NCI-H2196 treated with DMSO at 0.1 percent for 48 hours (cell line): Measurements from ENCODE around the gene ASB7.
A peak's percentile ranks its signal among the peaks of the same experiment; 100 is the strongest.

Experiments used
- DNase-seq: peaks from one replicate; lab custom pipeline; 2025; ENCODE audit not compliant: unreplicated experiment; lab: John Stamatoyannopoulos, UW

The ASB7 gene

DNA sequence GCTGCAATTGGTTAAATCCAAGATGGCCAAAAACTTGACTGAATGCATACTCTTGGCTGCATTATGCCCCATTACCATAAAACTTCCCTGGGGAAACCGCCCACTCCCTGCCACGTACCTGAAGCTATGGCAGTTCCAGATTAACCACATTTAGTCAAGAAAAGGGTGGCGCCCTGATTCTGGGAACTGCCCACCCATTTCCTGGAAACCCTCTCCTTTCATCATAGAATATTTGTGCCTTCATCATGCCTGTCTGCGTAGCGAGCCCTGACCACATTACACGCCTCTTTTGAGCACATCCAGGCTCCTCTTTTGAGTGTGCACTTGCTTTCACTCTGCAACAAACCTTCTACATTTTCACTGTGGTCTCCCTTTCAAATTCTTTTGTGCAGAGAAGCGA, 5.6 kb upstream of the ASB7 start:
- no peak for DNase-seq

DNA sequence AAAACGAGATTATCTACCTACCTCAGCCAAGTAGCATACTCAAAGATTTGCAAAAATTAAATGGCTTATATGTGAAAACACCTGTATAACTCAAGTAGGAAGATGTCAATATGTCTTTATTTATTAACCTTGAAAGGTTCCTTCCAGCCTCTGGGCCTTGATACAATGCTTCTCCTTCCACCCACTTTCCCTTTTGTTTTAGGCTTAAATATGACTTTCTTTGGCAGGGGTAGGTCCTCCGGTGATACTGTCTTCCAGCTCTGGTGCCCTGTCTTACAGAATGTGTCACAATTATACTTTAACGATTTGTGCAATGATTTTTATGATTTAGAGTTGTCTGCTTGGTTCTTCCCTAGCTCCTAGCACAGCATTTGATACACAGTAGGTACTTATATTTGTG, 4.5 kb upstream of the ASB7 start:
- no peak for DNase-seq

DNA sequence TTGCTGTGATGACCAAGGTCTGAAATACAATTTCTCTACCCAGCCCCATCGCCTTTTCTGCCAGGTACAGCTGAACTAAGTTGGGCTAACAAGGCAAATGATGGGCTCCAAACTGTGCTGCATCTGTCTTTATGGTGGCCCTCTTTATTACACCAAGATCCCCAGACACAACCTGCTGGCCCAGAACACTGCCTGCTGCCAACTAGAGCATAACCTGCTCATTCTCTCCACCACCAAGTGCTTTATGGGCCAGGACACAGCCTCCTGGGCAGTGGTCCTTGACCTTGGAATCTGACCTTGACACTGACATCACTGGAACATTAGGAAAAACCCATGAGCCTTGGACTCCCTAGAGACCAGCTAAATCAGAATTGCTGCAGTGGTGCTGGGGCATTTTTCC, 3.7 kb upstream of the ASB7 start:
- DNase-seq, result no peak

DNA sequence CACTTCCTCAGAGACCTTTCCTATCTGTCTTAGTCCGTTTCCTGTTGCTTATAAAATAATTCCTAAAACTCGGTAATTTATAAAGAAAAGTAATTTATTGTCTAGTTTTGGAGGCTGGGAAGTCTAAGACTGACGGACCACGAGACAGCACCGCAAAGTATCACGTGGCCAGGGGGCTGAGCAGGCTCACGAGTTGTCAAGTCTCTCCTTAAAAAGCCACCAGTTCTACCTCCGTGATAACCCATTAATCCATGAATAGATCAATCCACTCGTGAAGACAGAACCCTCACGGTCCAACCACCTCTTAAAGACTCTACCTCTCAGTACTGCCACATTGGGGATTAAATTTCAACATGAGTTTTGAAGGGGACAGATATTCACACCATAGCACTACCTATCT, 1.2 kb upstream of the ASB7 start:
- no peak for DNase-seq

DNA sequence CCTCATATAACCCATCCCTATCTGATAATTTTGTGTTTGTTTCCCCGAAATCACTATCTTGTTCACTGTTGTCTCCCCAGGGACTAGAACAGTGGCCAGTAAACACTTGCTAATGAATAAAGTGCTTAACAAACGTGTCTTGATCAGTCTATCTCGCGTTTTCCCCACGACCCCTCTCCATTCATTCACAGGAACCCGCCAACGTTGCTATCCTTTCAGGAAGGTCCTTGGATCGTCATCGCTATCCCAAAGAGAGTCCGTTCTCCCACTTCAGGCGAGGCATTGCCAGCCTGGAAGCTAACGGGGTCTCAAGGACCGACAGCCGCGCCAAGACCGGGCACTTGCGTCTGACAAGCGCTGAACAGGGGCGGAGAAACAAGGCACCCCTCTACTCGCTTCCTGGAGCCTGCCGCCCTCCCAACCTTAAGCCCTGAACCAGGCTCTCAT, 749 bp upstream of the ASB7 start:
- DNase-seq, result no peak

DNA sequence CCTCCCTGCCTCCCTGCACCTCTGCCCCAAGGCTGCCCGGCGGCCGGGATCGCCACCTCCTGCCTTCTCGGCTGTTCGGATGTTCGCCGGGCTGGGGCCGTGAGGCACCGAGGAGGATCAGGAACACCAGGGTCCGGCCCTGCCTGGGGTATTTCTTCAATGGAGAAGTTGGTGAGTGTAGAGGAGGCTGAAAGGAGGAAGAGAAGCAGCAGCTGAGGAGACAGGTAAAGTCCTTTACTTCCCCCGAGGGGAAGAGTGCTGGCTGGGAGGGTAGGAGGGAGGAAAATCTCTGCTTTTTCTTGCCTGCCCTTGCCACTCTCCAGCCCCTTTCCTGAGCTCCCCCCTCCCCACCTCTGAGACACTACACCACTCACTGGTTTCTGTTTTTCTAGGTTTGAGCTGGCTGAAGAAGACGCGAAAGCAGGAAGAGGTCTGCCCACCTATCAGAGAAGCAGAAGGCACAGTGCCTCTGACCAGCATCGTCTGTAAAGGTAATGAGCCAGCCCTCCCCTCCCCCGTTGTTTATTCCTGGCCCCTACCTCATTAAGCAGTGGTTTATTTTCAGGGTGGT, 519 bp downstream of the ASB7 start:
- no peak for DNase-seq

DNA sequence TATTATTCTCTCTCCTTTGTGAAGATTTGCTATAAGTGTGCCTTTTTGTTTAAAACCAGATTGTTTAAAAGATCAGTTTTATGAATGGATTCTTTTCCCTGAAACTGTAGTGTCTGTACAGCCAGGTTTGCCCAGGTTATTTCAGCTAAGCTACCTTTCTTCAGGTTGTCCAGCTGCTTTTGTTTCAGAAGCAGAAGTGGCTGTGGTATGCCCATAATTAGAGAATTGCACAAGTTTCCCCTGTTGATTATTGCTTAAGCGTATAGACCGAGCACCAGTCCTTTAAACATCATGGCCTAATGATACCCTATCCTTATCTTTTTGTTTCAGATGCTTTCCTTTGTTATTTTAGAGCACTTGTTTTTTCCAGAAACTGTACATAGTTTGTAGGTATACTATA, 10.2 kb downstream of the ASB7 start:
- DNase-seq, result no peak

DNA sequence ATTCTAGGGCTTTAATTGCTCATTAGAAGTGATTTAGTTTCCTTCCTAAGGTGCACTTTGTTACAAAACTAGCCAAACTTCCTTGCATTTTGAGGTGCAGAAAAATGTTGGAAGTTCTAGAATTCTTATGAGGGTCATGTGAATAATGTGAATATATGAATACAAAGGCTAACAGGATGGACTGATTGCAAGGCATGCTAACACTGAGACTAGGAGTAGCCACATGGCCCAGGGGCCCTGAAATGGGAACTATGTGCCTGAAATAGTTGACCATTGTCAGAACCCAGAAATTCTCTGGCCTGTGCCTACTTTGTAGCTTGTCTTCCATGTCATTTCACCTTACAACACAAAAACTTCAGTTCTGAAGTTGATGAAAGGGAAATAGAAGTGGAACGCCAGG, 10.8 kb downstream of the ASB7 start:
- DNase-seq, result no peak

DNA sequence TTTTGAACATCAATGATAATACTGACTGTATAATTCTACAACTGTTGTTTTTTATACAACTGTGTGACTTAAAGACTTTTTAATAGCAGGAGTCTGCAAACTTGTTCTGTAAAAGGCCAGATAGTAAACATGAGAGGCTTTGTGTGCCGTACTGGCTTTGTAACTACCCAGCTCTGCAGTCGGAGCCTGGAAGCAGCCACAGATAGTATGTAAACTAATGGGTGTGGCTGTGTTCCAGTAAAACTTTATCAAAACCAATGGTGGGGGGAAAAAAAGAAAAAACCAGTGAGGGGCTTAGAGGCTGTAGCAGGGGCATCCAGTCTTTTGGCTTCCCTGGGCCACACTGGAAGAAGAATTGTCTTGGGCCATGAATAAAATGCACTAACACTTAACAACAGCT, 11.9 kb downstream of the ASB7 start:
- DNase-seq, result no peak

DNA sequence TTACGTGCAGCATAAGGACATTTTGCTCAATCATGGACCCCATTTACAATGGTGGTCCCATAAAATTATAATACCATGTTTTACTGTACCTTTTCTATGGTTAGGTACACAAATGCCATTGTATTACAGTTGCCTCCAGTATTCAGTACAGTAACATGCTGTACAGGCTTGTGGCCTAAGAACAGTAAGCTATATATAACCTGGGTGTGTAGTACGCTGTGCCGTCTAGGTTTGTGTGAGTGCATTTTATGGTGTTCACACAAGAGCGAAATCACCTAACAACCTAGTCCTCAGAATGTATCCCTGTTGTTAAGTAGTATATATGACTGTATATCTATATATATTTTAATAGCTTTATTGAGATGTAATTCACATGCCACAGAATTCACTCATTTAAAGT, 12.5 kb downstream of the ASB7 start:
- no peak for DNase-seq

DNA sequence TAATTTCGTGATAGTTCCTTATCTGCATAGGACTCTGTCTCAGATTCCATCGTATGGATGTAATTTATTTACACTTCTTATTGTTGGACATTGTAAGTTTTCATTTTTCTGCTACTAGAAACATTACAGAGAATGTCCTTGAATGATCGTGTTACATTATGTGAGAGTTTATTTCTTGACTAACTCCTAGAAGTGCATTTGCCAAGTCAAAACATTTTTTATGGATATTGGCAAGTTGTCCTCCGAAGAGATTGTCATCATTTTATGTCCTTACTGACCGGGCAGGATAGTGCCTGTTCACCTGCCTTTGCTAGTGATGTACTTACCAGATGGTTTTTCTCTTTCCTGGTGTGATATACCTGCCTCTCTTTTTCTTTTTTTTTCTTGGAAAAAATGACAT, 13.4 kb downstream of the ASB7 start:
- DNase-seq, result no peak

DNA sequence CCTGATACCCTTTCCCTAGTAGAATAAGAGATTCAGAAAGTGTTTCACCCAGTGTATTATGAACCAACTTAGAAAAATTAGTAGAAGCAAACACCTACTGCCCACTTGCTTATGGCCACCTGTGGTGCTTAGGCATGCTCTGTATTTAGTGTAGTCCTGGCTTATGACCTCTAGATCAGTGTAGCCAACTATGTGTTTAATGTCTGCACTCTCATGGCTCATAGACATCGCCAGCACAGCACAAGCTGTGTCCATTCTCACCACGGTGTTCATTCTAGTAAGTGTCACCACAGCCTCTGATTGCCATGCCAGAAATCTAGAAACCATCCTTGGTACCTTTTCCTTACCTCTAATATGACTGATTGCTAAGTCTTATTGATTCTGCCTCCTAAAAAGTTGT, 14.3 kb downstream of the ASB7 start:
- no peak for DNase-seq

DNA sequence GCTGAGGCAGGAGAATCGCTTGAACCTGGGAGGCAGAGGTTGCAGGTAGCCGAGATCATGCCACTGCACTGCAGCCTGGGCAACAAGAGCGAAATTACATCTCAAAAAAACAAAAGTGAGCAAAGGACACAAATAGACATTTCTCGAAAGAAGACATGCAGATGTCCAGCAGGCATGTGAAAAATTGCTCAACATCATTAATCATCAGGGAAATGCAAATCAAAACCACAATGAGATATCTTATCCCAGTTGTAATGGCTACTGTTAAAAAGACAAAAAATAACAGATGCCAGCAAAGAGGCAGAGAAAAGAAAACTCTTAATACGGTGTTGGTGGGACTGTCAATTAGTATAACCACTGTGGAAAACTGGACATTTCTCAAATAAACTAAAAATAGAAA, 20.9 kb downstream of the ASB7 start:
- no peak for DNase-seq

DNA sequence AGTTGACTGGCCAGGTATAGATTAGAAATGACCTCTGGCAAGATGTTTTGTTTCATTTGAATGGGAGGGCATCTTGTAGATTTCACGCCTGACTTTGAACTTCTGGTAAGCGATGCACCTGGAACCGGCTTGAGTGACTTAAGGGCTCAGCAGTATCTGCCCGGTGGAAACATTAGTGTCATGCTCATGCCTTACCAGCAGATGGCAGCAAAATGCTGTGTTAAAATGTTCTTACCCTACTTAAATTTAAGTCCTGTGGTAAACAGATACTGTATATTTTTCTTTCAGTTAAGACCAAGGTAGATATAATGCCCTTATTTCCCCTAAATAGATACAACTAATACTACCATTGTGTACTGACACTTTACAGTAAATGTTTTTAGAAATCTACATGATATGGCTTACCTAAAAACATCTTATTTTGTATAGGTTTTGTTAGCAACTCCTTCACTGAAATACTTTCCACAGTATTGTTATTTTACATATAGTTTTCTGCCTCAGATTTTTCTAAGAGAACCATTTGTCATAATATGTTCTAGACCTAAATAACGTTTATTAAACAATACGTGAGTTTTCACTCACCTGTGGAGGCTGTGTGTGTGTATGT, 25.5 kb downstream of the ASB7 start:
- DNase-seq, result peak; percentile 12

DNA sequence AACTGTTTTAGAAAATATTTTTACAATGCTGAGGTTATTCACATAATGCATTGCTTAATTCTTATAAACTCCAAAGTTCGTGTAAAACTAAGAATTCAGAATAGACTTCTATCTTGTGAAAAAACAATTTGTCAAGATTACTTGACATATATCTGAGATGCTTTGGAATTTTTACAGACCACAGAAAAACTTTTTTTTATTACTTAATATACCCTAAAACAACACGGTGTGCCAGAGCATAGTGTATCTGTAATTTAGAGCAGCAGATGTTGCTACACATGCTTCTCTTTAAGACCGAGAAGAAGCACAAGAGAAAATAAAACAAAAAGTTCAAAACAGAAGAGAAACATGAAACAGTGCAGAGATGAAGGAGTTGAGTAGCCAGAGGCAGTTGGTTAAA, 26.4 kb downstream of the ASB7 start:
- DNase-seq, result no peak

DNA sequence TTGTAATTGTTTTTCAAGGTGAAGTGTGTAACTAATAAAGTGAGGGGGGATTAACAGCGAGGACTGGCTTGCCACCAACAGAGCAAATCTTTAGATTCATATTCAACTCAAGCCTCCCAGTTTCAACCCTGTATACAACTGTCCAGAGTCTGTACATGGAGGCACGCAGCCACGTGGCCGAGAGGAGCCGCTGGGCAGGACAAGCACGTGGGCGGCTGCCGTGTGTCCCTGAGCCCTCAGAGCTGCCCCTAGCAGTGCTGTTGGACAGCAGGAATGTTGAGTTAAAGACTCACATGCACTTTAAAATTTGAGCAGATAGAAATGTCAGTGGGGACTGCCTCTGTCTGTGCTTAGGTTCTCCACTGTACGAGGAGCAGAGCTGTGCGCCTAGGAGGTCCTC, 29.4 kb downstream of the ASB7 start:
- no peak for DNase-seq

DNA sequence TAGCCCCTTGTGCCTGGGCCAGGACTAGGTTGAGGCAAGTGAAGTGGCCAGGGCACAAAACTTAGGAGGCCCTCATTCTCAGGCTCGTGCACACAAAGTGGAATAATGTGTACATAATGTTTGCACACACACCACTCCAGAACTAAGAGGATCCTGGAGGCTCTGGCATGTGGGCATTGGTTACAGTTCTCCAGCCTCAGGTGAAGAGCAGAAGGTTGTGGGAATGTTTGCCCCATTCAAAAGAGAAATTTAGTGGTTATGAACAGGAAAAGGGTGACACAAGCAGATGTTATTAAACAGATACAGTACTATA, 31.3 kb downstream of the ASB7 start:
- DNase-seq, result no peak

DNA sequence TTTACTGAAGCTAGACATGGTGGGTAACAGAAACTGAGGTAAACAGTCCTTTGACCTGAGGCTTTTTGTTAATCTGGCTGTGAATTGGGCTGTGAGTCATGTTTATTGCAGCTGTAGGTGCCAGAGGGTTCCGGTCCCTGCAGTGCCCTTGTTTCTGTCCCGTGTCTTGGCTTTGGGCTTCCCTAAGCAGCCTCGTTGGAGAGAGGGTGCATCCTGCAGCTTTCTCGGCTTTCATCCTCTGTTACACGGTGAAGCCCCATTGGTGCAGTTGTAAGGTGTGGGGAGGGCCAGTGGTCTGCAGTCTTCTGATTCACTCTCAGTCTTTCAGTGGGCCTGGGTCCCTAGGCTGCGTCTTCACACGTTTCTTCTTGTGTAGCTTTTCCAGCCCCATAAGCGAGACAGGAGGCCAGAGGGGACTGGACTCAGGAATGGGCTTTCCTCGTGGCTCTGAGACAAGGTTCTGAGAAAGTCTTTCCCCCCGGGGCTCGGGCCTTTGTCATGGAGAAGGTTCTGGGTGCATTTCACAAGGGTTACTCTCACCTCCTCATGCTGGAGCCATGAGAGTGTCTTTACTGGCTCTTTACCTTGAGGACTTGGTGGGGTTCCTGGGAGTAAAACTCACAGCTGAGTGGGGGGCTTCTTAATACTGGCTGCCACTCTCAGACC, 33.1 kb downstream of the ASB7 start:
- DNase-seq, result no peak

DNA sequence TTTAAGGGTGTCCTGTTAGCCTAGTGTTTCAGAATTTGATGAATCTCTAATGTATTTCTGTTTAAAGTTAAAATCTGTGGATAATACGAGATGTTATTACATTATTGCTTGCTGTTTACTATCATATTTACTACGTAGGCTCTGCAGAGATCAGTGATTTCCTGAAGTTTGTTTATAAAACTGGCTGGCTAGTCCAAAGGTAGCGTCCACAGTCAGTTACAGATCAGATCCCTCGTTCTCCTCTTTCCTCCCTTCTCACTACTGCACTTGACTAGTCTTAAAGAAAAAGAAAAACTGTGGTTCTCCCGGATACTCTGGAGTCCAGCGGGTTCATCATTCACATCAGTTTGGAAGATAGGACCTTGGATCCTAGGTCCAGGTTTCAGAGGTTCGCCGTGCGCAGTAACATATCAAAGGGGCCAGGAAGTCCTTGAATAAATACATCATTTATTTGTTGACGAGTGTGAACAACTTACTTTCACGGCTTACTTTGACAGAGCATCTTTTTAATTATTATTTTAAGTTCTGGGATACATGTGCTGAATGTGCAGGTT, 35.9 kb downstream of the ASB7 start:
- no peak for DNase-seq

DNA sequence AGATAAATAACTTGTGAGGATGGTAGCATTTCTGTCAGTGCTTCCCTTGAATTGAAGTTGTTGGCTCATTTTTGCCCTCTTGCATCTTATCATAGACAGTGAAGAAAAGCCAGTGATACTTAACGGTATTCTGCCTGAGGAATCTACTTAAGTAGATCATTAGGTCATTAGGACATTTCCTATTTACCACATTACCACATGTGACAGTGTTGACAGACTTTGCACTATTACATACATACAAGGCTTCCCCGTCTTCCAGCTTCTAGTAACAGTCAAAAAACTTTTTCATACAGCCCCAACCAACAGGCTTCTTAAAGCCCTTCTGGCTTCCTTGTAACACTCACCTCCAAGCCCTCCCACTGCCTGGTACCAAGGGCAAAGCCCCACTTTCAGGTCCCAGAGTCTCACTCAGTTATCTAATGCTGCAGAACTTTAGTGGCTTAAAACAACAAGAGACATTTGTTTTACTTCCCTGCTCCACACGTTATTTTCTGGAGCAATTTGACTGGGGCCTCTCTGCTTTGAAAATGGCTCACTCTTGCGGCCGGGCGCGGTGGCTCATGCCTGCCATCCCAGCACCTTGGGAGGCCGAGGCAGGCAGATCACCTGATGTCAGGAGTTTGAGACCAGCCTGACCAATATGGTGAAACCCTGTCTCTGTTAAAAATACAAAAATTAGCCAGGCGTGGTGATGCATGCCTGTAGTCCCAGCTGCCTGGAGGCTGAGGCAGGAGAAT, 40.0 kb downstream of the ASB7 start:
- DNase-seq, result no peak

DNA sequence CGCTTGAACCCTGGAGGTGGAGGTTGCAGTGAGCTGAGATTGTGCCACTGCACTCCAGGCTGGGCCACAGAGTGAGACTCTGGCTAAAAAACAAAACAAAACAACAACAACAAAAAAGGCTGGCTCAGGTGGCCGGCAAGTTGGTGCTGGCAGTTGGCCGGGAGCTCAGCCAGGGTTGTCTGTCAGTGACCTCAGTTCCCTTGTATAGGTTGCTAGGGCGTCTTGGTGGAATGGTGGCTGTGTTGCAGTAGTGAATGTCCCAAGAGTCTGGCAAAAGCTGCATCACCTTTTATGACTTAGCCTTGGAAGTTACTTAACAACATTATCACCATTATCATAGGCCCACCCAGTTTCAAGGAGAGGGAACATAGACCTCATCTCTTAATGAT, 40.6 kb downstream of the ASB7 start:
- no peak for DNase-seq

DNA sequence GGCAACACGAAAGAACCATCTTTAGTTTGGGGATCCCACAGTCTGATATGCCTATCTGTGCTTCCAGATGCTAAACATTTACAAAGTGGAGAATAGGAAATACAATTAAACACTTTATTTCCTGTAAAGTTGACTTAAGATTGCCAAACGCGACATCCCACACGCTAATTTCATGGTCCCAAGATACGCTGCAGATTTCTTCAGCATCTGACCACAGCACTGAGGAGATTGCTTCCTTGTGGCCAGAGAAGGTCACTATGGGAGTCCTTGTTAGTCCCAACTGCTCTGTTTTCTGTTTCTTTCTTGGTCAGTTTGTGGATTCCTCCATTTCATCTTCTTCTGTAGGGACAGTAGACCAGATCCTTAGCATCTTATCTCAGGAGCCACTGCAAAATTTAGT, 43.3 kb downstream of the ASB7 start:
- no peak for DNase-seq
